GM18867 (cell line): ENCODE measurements around the gene TMEM107.

ENCODE experiments used
- ATAC-seq: cut with Tn5 transposase; IDR thresholded peaks from one replicate; pipeline ENCODE4 v1.9.1; 2021; ENCODE audit warnings: mild to moderate bottlenecking, moderate library complexity; ENCODE audit not compliant: unreplicated experiment

Gene TMEM107

DNA sequence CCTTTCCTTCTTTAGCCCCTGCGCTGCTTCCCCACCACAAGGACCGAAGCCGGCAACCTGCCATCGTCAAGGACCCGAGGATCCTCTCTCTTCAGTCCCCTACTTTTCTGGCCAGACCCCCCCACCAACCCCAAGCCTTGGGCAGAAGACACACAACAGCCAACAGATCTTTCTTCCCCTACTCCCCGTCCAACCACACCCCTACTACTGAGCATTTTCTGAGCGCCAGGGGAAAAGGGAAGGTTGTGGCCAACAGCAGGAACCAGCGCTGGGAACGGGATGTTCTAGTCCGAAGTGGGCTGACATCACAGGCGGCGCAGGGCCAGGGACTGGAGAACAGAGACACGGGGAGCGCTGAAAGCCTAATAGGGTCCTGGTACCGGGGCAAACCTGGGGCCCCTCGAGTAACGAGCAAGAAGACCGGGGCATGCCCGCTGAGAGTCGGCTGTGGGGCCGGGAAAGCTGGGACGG lies 24.5 kb downstream of the TMEM107 start:
- ATAC-seq, result no peak

DNA sequence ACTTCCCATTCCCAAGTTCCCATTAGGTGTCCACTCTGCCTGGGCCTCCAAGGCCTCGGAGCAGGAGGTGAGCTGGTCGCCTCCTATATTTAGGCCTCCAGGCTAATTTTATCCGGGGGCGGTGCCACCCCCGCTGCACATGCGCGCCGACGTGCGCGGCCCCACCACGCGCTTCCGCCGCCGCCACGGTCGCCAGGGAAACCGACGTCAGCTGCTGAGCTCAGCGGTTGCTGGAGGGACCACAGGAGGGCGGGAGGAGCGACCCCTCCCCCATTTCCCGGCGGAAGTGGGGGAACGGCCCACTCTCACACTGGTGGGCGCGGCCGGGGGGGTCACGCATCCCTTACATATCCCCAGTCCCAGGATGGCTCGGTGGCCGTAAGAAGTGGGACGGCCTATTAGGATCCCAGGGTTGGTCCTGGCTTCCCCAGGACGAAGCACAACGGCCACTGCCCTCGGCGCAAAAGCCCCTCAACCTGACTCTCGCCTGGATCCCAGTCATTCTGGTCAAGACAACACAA lies 25.0 kb downstream of the TMEM107 start:
- ATAC-seq, result peak; percentile 48

GRCh38 chr17:8150194-8151119 lies 25.7 kb downstream of the TMEM107 start:
- ATAC-seq, result no peak

DNA sequence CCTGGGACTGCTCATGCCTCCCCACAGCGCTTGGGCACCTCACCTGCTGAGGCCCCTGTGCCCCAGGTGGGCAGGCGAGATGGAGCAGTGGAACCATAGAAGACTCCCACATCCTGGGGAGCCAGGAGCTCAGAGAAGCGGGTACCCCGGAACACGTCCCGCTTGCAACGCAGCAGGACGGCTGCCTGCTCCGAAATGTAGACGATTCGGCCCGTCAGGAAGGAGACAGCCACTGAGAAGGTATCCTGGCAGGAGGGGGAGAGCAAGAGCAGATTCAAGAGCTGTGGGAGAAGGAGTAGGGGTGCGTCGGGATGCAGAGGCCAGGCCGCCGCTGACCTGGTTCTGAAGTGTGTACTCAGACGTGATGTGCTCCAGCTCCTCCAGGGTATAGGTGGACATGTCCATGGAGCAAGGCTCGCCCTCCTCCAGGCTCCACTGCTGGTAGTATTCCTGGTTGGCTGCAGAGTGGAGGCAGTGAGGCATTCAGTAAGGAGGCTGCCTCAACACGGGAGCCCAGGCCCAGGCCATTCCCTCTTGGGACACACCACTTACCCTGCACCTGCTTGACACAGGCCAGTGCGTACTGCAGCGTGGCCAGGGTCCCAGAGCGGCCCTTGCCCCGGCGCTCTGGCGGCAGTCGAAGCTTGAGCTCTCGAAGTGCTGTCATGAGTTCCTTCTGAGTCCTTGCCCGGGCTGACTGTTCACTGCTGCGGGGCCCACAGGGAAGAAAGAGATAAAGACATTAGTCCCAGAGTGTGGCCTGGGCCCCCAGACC lies 26.6 kb downstream of the TMEM107 start:
- no peak for ATAC-seq

DNA sequence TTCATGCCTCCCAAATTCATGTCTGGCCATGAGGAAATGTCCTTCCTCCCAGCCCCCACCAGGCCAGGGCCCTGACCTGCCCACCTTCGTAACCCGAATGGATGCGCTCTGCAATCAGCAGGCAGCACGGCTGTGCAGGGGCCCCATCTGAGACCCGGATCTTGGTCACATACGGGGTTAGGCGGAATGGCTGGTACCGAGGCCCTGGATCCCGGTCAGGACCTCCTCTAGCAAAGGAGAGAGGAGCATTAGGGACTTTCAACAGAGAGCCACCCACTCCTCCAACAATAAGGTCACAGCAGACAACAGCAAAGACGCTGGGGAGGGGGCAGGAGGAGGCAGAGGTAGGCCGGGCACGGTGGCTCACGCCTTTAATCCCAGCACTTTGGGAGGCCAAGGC lies 27.6 kb downstream of the TMEM107 start:
- no peak for ATAC-seq

DNA sequence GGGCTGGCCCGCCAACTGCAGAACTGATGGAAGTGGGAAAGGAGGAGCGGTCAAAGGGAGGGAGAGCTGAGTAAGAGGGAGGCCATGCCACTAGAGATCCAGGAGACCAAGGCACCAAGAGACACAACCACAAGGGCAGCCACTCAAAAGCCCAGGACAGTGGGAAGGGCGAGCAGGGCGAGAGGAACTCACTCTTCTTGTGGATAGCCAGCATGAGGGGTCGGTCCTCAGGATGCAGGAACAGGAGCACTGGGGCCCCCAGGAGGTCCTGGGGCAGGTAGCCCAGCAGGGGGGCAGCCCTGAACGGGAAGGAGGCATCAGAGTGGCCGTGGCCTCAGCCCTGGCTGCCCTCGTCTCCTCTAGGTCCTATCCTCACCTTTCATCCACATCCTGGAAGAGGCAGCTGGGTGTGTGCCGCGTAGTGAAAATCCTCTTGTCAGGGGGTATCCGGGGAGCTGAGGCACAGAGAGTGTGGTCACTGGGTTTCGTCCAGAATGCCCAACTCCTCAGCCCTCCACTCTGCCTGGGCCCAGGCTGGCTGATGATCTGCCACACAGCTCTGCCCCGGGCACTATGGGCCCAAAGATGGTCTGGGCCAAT lies 28.3 kb downstream of the TMEM107 start:
- ATAC-seq, result no peak

DNA sequence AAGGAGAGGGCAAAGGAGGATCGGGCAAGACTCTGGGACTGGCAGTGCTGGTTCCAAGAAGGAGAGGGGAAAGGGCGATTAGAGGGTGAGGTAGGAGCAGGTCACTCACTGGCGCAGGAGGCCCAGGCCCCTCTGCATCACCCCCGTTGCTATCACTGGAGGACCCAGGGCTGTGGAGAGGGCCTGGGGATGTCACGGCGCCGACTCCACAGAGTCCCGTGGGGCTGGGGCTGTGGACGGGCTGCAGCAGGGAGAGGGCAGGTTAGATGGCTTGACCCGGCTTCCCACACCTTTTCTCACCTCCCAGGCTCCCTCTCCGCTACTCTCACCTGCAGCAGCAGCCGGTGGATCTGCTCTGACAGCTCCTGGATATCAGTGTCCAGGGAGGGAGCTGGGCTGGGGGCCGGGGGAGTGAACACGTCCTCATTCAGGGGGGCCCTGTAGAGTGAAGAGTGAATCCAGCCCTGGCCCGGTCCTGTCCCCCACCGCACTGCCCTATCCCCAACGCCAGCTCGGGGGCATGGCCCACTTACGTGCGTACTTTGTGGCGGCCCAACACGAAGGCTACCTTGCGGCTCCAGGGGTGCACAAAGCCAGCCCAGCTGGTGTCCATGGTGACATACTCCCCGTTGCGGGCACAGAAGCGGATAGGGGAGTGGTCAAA lies 28.9 kb downstream of the TMEM107 start:
- ATAC-seq, result no peak

DNA sequence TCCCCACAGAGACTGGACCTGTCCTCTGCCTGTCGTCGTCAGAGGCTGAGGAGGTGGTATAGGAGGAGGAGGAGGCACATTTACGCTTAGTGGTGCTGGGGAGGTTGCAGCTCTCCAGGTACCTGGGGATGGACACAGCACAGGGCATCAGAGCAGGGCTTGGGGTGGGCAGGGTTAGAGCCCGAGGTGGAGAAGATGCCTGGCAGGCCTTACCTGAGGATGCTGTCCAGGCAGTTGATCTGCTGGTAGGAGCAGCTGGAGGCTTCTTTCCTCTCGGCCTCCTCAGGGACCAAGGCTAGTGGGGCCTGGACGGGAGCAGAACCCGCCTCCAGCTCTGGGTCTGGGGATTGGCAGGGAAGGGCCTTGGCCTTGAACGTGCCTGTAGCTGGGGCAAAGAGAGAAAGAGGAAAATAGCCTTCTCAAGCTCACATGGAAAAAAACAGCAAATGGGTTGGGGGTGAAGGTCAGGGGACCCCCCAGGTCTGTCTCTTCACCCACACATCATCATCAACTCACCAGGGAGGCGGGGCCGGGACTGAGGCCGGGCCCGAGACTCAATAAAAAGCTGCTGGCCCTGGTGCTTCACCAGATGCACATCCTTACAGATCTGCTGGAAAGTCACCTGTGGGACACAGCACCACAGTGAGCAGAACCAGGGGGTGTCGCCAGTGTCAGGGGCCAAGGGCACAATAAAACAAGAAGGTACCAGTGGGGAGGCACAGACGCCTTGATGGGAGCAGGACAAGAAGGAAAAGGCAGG lies 29.6 kb downstream of the TMEM107 start:
- ATAC-seq, result no peak

- no peak for ATAC-seq
Measured at GRCh38 chr17:8145811-8146210, 30.4 kb downstream of the TMEM107 start.

- no peak for ATAC-seq
Measured at GRCh38 chr17:8144401-8145231, 31.6 kb downstream of the TMEM107 start.

DNA sequence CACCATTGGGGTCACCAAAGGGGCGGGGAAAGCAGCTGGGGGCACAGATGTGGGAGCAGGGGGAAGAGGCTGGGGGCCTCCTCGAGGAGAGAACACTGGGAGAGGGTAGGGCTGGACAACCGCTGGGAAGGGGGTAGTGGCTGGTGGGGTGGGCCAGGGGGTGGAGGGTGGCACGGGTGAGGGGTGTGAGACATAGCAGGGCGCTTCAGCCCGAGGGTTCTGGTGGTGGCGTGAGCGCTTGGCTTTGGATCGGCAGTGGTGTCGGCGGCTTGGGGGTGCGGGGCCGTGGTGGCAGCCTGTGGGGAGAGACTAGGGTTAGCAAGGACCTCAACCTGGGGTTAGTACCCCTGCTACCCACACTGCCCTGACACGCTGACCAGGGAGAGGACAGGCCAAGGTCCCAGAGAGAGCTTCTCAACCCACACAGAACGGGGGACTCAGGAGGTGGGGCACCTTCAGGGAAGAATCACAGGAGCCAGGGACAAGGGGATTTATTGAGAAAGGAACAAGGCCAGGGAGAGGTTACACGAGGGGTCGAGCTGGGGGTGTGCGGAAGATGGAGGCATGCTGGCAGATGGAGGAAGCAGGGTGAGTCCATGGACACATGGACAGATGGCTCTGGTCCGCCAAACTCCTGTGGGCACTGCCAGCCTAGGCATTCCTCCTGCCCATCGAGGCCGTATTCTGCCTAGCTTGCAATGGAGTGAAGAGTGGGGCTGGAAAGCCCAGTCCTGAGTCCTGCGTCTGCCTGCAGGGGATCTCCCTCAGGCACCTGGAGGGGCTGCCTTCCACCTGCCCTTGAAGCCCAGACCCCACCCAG lies 32.4 kb downstream of the TMEM107 start:
- no peak for ATAC-seq

GRCh38 chr17:8142887-8143580 lies 33.1 kb downstream of the TMEM107 start:
- no peak for ATAC-seq

DNA sequence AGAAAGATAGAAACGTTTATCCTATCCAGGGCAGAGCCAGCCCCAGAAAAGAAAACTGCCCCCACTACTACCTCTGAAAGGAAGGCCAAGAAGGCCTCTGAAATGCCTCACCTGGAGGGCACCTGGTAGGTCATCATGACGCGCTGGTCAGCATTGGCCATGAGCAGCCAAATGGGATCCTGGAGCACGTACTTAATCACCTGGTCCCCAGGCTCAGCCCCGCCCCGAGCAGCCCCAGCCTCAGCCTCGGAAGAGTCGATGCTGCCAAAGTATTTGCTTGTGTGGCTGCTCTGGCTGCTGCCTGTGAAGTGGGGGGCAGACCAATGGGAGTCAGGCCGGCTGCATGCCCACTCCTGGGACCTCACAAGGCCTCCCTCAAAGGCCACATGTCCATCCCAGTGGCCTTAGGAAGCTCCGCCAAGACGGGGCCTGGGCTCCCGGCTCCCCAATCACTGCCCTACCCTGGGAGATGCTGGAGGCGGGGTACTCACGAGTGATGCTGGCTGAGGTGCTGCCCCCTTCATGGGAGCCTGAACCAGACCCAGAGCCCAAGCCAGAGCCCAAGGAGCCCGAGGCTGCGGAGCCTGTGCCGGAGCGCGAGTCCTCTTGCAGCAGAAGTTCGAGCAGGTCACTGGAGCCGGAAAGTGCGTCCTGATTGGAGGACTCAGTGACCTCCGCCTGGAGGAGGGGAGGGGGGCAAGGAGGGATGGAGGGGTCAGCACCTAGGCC lies 33.9 kb downstream of the TMEM107 start:
- no peak for ATAC-seq

GRCh38 chr17:8141741-8142140 lies 34.4 kb downstream of the TMEM107 start:
- no peak for ATAC-seq

DNA sequence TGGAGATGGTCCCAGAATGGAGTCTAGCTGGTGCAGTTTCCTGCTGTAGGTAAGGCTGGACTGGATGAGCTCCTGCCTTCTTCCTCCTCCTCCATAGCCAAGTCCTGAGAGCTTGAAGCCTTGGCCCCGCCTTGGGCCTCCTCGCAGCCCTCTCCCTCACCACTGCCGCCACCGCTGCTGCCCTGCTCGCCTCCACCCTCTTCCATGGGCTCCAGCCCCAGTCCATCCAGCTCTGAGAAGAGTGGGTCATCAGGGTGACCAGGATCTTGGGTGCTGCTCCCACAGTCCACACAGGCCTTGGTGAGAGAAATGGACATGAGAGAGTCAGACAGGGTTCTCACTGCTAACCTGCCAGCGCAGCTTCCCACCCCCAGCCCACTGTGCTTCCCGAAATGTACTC lies 35.1 kb downstream of the TMEM107 start:
- ATAC-seq, result no peak

- ATAC-seq, result no peak
Measured at GRCh38 chr17:8140065-8141029, 35.8 kb downstream of the TMEM107 start.
